Measurements from ENCODE around the gene MRPS27. TPM values are rescaled to one million over a fixed set of nuclear protein-coding genes. Genes with fewer than 3 reads are reported as not detected.
A peak's percentile ranks its signal among the peaks of the same experiment; 100 is the strongest.

Gene MRPS27
- polyA plus RNA-seq, 10 donors = 33.9 to 53.6 (median 42.4) TPM

DNA sequence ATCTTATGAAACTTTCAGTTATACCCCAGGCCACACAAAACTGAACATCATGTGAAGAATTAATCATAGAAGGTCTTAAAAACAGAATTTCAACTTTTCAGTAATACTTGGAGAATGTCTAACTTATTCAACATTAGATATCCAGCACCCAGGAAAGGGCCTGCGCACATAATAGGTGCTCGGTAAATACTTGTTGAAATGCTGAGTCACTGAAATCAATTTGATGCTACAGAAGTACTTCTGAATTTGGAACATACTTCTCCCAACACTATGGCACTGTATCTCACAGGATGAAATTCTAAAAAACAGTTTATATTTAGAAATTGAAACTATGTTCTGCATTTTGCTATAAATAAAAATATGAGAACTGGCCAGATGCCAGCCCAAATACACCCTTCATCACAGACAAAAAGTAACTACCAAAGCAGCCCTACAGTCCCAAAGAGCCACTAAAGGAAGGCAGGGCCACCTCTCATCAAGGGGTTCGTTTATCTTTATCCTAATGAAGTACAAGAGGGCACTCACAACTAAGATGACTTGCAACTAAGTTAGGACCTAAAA, 26.5 kb downstream of the MRPS27 start:
- no peak for DNase-seq

DNA sequence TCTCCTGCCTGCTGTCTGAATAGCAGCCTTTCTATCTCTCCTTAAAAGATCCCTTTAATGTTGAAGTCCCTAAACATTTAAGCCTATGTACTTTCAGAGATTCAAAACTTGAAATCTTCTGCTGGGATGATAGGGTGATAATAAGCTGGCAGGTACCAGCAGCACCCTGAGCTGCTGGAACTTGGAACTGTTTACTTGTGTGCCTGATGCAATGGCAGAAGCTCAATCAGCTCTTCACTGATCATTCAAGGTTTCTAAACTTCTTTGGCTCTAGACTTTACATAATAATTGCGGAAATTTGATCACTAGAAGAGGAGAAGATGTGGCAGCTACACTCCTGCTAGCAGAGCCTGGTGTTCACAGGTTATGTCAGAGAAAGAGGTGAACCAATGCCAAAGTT, 27.6 kb downstream of the MRPS27 start:
- DNase-seq = no peak

- DNase-seq = no peak
Observed at GRCh38 chr5:72291601-72292000, 28.4 kb downstream of the MRPS27 start.

- DNase-seq = no peak
Observed at GRCh38 chr5:72290356-72291133, 29.5 kb downstream of the MRPS27 start.

DNA sequence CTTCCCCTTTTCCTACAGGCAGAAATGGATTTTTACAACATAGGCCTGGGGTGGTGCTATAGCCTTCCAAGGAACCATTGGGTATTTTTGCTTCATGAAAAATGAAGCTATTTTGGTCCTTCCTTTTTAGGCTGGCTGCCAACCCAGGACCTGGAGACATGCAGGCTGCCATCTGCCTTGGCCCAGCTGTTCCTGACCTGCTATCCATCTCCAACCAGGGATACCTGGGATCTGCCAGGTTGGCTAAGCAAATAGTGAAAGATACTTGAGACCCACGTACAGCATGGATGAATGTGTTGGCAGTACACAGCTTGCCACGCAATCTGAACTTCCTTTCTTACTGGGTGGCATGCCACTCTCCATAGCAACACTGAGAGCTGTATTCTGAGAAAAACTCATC, 31.1 kb downstream of the MRPS27 start:
- peak in 2 of 3 donors; percentile 38 to 39 for DNase-seq

GRCh38 chr5:72286798-72287197, 33.2 kb downstream of the MRPS27 start:
- no peak for DNase-seq

- no peak for DNase-seq
Observed at GRCh38 chr5:72285424-72285821, 34.6 kb downstream of the MRPS27 start.

GRCh38 chr5:72284559-72285423, 35.2 kb downstream of the MRPS27 start:
- DNase-seq = no peak

GRCh38 chr5:72283358-72283757, 36.7 kb downstream of the MRPS27 start:
- DNase-seq = no peak

GRCh38 chr5:72282878-72283277, 37.2 kb downstream of the MRPS27 start:
- peak in 1 of 3 donors; percentile 46 for DNase-seq

- DNase-seq = peak; percentile 80 to 87 (median 85)
Observed at GRCh38 chr5:72281764-72282499, 38.1 kb downstream of the MRPS27 start.

DNA sequence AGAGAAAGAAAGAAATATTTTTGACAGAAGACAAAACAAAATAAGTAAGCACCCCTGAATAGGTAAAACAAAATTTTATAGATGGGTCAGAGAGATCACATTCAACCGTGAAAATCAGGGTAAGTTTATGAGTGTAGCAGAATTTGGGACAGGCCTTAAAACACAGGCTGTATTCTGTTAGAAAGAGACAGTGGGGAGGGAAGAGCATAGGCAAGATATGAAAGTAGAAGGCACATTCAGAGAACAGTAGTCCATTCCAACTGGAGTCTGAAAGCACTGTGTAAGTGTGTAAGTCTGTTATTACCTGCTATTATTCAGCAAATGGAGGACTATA, 38.6 kb downstream of the MRPS27 start:
- DNase-seq = no peak

- DNase-seq = peak; percentile 34 to 74 (median 37)
Observed at GRCh38 chr5:72280581-72281069, 39.4 kb downstream of the MRPS27 start.

- no peak for DNase-seq
Observed at GRCh38 chr5:72276219-72276752, 43.8 kb downstream of the MRPS27 start.

DNA sequence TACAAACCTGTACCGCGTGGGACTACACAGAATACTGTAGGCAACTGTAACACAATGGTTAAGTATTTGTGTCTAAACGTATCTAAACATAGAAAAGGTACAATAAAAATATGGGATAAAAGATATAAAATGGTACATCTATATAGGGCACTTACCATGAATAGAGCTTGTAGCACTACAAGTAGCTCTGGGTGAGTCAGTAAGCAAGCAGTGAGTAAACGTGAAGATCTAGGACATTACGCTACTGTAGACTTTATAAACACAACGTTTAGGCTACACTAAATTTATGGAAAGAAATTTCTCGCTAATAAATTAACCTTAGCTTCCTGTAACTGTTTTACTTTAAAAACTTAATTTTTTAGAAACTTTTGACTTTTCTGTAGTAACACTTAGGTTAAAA, 46.5 kb downstream of the MRPS27 start:
- DNase-seq = no peak

- DNase-seq = no peak
Observed at GRCh38 chr5:72272398-72272797, 47.6 kb downstream of the MRPS27 start.

GRCh38 chr5:72271702-72272101, 48.3 kb downstream of the MRPS27 start:
- peak in 1 of 3 donors; percentile 39 for DNase-seq

DNA sequence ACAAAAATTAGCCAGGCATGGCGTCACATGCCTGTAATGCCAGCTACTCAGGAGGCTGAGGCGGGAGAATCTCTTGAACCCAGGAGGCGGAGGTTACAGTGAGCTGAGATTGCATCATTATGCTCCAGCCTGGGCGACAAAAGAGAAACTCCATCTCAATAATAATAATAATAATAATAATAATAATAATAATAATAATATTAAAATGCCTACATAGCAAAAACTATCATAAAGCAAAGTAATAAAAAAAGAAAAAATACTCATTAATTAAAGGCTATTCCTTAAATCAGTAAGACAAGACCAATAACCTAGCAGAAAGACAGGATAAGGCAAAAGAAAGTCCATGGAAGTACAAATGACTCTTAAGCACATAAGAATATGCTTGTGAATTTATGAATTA, 50.0 kb downstream of the MRPS27 start:
- no peak for DNase-seq

DNA sequence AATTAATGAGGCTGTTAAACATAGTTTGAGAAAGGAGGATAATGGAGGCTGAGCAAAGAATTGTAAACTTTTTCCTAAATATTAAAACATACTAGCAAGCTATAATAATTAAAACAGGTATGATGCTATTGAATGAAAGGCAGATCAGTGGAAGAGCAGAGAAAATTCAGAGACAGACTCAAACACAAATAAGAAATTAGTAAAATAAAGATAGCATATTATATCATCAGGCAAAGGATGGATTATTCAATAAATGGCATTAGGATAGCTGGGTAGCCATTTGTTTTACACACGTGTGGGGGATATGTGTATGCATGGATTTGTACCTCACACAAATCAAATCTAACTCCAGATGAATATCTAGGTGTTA, 50.6 kb downstream of the MRPS27 start:
- DNase-seq = no peak

DNA sequence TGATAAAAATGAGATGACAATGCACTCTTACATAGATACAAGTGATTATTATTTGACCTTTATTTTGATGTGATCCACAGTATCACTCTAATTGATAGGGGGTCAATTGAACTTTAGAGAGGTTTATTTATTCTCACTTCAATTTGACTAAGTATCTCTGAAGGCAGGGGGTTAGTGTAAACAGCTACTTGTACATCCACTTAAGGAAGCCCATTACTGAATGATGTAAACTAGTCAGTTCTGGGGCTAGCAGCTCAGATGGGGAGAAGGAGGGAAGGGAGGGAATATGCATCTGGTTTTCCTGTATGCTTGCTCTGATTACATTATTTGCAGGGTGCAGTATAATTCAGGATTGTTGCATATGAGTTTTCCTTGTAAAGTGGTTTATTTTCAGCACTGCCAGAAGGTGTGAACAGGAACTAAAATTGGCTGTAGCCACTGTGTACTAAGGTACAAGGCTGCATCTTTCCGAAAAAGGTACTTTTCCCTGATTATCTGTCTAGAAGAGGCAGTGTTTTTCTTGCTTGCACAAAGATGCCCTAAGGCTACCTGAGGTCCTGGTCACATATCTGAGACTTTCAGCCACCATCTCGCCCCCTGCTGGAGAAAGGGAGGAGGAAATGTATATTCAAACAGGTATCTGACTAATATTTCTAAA, 51.2 kb downstream of the MRPS27 start:
- DNase-seq = no peak

DNA sequence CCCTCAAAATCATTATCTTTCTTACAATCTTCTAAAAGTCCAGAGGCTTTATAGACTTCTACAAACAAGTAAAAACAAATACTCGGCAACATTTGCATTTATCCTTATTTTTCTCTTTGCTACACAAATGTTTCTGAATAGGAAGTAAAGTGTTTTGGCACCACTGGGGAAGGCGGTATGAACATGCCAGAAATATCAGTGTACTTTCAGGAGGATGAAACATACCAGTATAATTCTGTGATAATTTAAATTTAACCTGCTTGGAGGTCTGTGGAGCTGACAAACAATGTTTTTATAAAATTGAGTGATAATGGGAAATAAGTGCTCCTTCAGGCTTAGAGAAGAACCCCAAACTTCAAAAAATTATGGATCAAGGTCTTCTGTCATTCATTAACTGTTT, 51.8 kb downstream of the MRPS27 start:
- no peak for DNase-seq
